ENCODE data around the gene NOTCH3.

DNA sequence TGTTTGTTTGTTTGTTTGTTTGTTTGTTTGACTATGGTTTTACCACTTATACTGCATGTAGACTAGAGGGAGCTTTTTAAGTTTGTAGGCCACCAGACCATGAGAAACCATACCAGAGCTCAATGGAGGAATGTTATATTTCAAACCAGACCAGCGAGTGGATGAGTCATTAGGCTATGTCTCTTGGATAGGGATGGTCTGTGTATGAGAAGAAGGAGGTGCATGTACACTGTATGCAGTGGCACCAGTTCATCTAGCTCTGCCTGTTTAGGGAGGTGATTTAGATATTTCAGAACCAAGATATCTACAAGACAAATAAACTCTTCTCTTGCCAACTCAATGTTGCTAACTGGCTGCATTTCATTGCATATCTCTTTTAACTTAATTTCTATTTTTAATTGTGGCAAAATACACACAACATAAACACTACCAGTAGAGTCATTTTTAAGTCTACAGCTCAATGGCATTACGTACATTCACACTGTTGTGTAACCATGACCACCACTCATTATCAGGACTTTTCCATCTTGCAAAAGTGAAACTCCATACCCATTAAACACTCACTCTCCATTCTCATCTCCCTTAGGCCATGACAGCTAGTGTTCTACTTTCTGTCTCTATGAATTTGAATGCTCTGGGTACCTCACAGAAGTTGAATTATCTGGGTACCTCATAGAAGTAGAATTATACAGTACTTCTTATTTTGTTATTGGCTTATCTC lies 64.4 kb downstream of the NOTCH3 start:
- TF ChIP-seq, protein P1, sequence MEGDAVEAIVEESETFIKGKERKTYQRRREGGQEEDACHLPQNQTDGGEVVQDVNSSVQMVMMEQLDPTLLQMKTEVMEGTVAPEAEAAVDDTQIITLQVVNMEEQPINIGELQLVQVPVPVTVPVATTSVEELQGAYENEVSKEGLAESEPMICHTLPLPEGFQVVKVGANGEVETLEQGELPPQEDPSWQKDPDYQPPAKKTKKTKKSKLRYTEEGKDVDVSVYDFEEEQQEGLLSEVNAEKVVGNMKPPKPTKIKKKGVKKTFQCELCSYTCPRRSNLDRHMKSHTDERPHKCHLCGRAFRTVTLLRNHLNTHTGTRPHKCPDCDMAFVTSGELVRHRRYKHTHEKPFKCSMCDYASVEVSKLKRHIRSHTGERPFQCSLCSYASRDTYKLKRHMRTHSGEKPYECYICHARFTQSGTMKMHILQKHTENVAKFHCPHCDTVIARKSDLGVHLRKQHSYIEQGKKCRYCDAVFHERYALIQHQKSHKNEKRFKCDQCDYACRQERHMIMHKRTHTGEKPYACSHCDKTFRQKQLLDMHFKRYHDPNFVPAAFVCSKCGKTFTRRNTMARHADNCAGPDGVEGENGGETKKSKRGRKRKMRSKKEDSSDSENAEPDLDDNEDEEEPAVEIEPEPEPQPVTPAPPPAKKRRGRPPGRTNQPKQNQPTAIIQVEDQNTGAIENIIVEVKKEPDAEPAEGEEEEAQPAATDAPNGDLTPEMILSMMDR (IDR thresholded peaks at IDR 0.05; ENCODE audit: low read length), result no peak
- TF ChIP-seq EZH2 (IDR thresholded peaks at IDR 0.05; ENCODE audit: borderline replicate concordance, low read length), result no peak
